ENCODE results near the gene MAP3K4.

The MAP3K4 gene

DNA sequence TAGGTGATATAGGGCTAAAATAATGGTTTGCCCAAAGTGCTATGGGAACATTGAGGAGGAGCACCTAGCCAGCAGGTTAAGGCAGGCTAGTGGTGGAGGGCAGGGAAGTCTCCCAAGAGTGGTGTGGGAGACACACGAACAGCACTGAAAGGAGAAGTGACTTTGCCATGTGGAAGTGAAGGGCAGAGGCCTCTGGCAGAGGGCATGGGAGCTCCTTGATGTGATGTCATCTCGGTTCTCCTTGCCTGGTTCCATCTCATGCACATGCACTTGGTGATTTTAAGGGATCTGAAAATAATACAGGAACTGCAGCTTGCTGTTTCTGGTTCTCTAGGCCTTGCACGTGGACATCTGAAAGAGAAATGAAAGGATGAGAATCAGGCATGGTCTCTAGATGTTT is 4.7 kb upstream of the MAP3K4 start:
- no peak overlapping the region for H3K4me3 Mint-ChIP-seq
- H3K36me3 Mint-ChIP-seq = peaks cover 6% of the 10 kb centered on the region
- H3K9me3 Mint-ChIP-seq = peaks cover 10% of the 10 kb centered on the region
- H3K27ac Mint-ChIP-seq = no peak overlapping the region
- no peak for ATAC-seq
- no peaks in the 10 kb centered on the region for H3K4me1 Mint-ChIP-seq
- DNase-seq (ENCODE audit: low spot score in 2 of 2) = no peak

GRCh38 chr6:160987265-160987664 is 4.3 kb upstream of the MAP3K4 start:
- Mint-ChIP-seq H3K27ac (no peak overlapping the region), H3K9me3 (peaks cover 10% of the 10 kb centered on the region), H3K4me3 (no peak overlapping the region), H3K36me3 (peaks cover 11% of the 10 kb centered on the region), H3K4me1 (peaks cover under 1% of the 10 kb centered on the region)
- ATAC-seq = no peak
- no peak for DNase-seq (ENCODE audit: low spot score in 2 of 2)

- DNase-seq (ENCODE audit: low spot score in 2 of 2) (no peak), ATAC-seq (no peak)
- Mint-ChIP-seq H3K4me3 (peak overlapping the region; percentile 94), H3K36me3 (peaks cover 19% of the 10 kb centered on the region), H3K27ac (peak overlapping the region; percentile 96), H3K9me3 (no peaks in the 10 kb centered on the region), H3K4me1 (peaks cover 10% of the 10 kb centered on the region)
These were observed 643 bp upstream of the MAP3K4 start for GRCh38 chr6:160990847-160991405.

DNA sequence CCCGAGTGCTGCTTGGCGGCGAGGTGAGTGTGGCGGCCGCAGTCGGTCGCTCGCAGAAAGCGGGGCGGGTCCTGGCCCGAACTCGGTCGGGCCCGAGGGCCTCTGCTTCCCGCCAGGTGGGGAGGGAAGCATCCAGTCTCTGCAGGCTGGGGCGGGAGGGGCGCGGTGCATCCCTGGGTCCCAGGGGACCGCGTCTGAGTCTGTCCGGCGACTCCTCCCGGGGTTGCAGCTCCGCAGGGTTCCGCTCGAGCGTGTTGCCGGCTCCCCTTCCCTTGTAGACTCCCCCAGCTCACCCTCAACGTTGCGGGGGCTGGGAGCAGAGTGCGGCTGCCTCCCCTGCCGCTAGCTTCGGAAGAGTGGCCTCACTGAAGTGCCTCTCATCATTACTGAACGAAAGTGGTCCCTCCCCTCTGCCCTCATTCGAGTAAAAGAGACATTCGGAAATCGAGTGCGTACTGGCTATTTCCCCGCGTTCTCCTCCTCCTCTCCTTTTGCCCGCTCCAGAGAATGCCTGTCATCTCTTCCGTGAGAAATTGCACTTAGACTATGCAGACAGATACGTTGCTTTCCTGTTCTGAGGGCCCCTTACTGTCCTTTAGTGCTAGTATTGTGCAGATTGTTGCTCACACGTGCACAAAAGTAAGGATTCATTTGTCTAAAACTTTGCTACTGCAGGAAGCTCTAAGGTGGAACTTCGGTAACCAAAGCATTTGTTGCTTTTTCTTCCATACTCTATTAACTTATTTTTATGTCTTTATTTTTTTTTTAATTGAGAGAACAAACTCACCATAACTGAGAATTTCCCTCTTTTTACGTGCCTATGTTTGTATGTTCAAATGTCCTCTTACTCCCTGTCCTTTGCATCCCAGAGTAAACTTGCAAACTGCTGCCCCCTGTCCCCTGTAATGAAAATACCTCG is 751 bp downstream of the MAP3K4 start:
- DNase-seq (ENCODE audit: low spot score in 2 of 2) (peak; percentile 30 to 78), ATAC-seq (peak; percentile 65)
- Mint-ChIP-seq H3K36me3 (peaks cover 19% of the 10 kb centered on the region), H3K4me3 (peak overlapping the region; percentile 94), H3K27ac (peak overlapping the region; percentile 96), H3K9me3 (no peaks in the 10 kb centered on the region), H3K4me1 (peaks cover 18% of the 10 kb centered on the region)

- Mint-ChIP-seq H3K27ac (peak overlapping the region; percentile 96), H3K4me3 (peak overlapping the region; percentile 94), H3K9me3 (no peaks in the 10 kb centered on the region), H3K4me1 (peaks cover 23% of the 10 kb centered on the region), H3K36me3 (peaks cover 19% of the 10 kb centered on the region)
- ATAC-seq (no peak), DNase-seq (ENCODE audit: low spot score in 2 of 2) (no peak)
These were observed 1.4 kb downstream of the MAP3K4 start for GRCh38 chr6:160992980-160993314.

- peaks cover 19% of the 10 kb centered on the region for H3K36me3 Mint-ChIP-seq
- H3K9me3 Mint-ChIP-seq = no peaks in the 10 kb centered on the region
- peaks cover 30% of the 10 kb centered on the region for H3K4me1 Mint-ChIP-seq
- ATAC-seq = no peak
- no peak overlapping the region for H3K4me3 Mint-ChIP-seq
- H3K27ac Mint-ChIP-seq = no peak overlapping the region
- no peak for DNase-seq (ENCODE audit: low spot score in 2 of 2)
These were observed 3.7 kb downstream of the MAP3K4 start for GRCh38 chr6:160995271-160995670.

- no peak overlapping the region for H3K4me3 Mint-ChIP-seq
- no peak overlapping the region for H3K27ac Mint-ChIP-seq
- H3K36me3 Mint-ChIP-seq = peaks cover 14% of the 10 kb centered on the region
- no peak for DNase-seq (ENCODE audit: low spot score in 2 of 2)
- peaks cover 30% of the 10 kb centered on the region for H3K4me1 Mint-ChIP-seq
- ATAC-seq = no peak
- H3K9me3 Mint-ChIP-seq = no peaks in the 10 kb centered on the region
These were observed 4.6 kb downstream of the MAP3K4 start for GRCh38 chr6:160996131-160996601.

DNA sequence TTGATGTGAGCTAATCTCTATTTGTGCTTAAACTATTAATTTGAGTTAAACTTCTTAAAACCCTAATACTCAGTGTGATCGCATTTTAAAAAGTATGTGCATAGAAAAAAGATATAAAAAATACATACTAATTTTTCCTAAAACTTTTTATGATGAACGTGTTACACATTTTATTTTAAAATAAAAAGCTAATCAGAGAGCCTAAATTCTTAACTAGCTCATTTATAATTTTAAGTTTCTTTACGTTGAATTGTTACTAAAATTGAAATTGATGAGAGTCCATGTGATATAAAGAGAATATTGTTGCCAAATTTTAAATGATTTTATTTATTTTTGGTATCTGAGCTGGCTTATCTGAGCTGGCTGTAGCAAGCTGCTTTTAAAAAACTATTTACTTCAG is 6.6 kb downstream of the MAP3K4 start:
- peaks cover 22% of the 10 kb centered on the region for H3K4me1 Mint-ChIP-seq
- no peaks in the 10 kb centered on the region for H3K9me3 Mint-ChIP-seq
- H3K27ac Mint-ChIP-seq = no peak overlapping the region

GRCh38 chr6:160998766-160999165 is 7.2 kb downstream of the MAP3K4 start:
- Mint-ChIP-seq H3K9me3 (no peaks in the 10 kb centered on the region), H3K4me3 (no peak overlapping the region), H3K36me3 (no peaks in the 10 kb centered on the region), H3K27ac (no peak overlapping the region), H3K4me1 (peaks cover 22% of the 10 kb centered on the region)
- ATAC-seq = no peak
- no peak for DNase-seq (ENCODE audit: low spot score in 2 of 2)

More for the DNA sequence above, 6.6 kb downstream of the MAP3K4 start:
- no peaks in the 10 kb centered on the region for H3K36me3 Mint-ChIP-seq
- no peak overlapping the region for H3K4me3 Mint-ChIP-seq
- DNase-seq (ENCODE audit: low spot score in 2 of 2) = no peak
- ATAC-seq = no peak

DNA sequence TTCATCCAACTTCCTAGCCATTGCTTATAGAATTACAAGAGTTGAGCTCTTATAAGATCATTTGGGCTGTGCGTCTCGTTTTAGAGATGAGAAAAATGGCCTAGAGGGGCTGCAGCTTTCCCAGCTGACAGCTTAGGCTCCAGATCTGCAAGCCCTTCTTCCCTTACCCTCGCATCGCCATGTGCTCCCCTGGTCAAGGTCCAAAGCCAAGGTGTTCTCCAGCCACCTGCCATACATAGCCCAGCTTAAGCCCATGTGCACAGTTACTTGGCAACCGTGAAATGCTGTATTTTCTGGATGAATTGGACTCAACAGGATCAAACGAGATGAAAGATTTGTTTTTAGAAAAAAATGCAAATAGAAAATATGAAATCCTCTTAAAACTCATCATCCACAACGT is 7.9 kb downstream of the MAP3K4 start:
- DNase-seq (ENCODE audit: low spot score in 2 of 2) (no peak), ATAC-seq (no peak)
- Mint-ChIP-seq H3K4me1 (peaks cover 22% of the 10 kb centered on the region), H3K27ac (peak overlapping the region; percentile 12), H3K36me3 (no peaks in the 10 kb centered on the region), H3K4me3 (no peak overlapping the region), H3K9me3 (no peaks in the 10 kb centered on the region)

- Mint-ChIP-seq H3K4me3 (no peak overlapping the region), H3K4me1 (peaks cover 22% of the 10 kb centered on the region), H3K36me3 (no peaks in the 10 kb centered on the region), H3K27ac (no peak overlapping the region), H3K9me3 (no peaks in the 10 kb centered on the region)
- ATAC-seq (no peak), DNase-seq (ENCODE audit: low spot score in 2 of 2) (no peak)
These were observed 9.1 kb downstream of the MAP3K4 start for GRCh38 chr6:161000632-161001031.

- ATAC-seq (no peak), DNase-seq (ENCODE audit: low spot score in 2 of 2) (no peak)
- Mint-ChIP-seq H3K4me1 (peaks cover 16% of the 10 kb centered on the region), H3K9me3 (no peaks in the 10 kb centered on the region), H3K4me3 (no peak overlapping the region), H3K27ac (no peak overlapping the region), H3K36me3 (no peaks in the 10 kb centered on the region)
These were observed 9.9 kb downstream of the MAP3K4 start for GRCh38 chr6:161001421-161001820.

DNA sequence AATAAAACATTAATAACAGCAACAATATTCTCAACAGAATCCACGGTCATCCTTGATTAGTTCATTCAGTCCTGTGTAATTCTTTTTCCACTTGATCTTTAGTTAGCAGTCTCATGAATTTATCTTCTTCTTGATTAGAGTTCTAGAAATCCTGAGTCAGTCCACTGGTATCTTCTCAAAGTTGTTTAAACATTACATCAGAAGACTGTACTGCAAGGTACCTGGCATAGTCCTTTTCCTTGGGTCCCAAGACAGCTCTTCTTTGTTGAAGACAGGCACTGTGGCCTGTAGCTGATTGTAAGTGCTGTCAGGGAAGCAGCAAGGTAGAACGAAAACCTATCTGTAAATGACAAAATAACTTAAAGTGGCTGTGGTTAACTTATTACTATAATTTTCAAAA is 11.8 kb downstream of the MAP3K4 start:
- Mint-ChIP-seq H3K4me1 (peaks cover 14% of the 10 kb centered on the region), H3K4me3 (no peak overlapping the region), H3K27ac (no peak overlapping the region), H3K9me3 (no peaks in the 10 kb centered on the region), H3K36me3 (no peaks in the 10 kb centered on the region)
- no peak for DNase-seq (ENCODE audit: low spot score in 2 of 2)
- ATAC-seq = no peak

- ATAC-seq (no peak), DNase-seq (ENCODE audit: low spot score in 2 of 2) (no peak)
- Mint-ChIP-seq H3K9me3 (no peaks in the 10 kb centered on the region), H3K27ac (no peak overlapping the region), H3K36me3 (no peaks in the 10 kb centered on the region), H3K4me3 (no peak overlapping the region), H3K4me1 (peaks cover 32% of the 10 kb centered on the region)
These were observed 16.7 kb downstream of the MAP3K4 start for GRCh38 chr6:161008245-161008644.

DNA sequence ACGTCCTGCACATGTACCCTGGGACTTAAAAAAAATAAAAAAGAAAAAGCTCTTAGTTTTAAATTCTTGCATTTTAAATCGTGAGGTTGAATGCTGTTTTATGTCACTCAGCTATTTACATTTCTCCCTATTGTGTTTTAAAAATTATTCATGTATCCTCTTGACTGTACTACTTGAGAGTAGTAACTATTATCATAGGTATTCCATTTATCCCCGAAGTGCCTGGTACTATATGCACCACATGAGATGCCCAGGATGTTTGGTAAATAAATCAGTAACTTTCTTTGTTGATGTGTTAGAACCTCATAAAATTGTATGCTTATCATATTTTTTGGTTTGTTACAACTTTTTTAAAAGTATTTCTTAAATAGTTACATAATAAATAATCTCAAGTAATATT is 18.4 kb downstream of the MAP3K4 start:
- no peak for ATAC-seq
- Mint-ChIP-seq H3K9me3 (no peaks in the 10 kb centered on the region), H3K36me3 (no peaks in the 10 kb centered on the region), H3K4me1 (peaks cover 34% of the 10 kb centered on the region), H3K4me3 (no peak overlapping the region), H3K27ac (no peak overlapping the region)
- no peak for DNase-seq (ENCODE audit: low spot score in 2 of 2)

DNA sequence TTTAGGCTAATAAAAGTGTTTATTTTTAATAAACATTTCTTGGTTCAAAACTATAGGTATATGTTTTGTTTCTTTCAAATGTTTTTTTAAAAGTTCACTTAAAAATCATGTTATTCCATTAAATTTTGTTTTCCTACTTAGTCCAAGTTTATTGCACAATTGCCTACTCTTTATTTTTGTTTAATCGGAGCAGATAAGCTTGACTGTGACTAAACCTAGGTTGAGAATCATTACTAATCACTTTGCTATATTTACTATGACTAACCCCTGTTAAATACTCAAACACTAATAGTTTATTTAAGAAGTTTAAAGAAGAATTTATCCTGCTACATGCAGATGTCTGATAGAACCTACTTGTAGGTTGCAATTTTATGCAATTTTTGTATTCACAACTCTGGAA is 18.8 kb downstream of the MAP3K4 start:
- Mint-ChIP-seq H3K36me3 (no peaks in the 10 kb centered on the region), H3K4me1 (peaks cover 39% of the 10 kb centered on the region), H3K9me3 (no peaks in the 10 kb centered on the region), H3K27ac (no peak overlapping the region), H3K4me3 (no peak overlapping the region)
- no peak for DNase-seq (ENCODE audit: low spot score in 2 of 2)
- ATAC-seq = no peak

Data from stimulated activated effector memory CD8-positive, alpha-beta T cell treated with anti-CD3 and anti-CD28 coated beads, Interleukin-12 subunit alpha, Interleukin-12 subunit beta, amount 100 ng/mL, for 72 hours (primary cell).